Right kidney (tissue), 9 donors: Measurements from ENCODE around the gene TTC12.

Source experiments
- DNase-seq: peaks from one replicate; pipeline ENCODE4 v3.0.0-alpha.2; 2016
- long read RNA-seq, 8 donors: transcript quantifications; one replicate each; lab custom pipeline, GENCODE V29; 2026

The TTC12 gene, protein sequence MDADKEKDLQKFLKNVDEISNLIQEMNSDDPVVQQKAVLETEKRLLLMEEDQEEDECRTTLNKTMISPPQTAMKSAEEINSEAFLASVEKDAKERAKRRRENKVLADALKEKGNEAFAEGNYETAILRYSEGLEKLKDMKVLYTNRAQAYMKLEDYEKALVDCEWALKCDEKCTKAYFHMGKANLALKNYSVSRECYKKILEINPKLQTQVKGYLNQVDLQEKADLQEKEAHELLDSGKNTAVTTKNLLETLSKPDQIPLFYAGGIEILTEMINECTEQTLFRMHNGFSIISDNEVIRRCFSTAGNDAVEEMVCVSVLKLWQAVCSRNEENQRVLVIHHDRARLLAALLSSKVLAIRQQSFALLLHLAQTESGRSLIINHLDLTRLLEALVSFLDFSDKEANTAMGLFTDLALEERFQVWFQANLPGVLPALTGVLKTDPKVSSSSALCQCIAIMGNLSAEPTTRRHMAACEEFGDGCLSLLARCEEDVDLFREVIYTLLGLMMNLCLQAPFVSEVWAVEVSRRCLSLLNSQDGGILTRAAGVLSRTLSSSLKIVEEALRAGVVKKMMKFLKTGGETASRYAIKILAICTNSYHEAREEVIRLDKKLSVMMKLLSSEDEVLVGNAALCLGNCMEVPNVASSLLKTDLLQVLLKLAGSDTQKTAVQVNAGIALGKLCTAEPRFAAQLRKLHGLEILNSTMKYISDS
- long read RNA-seq, donor 1: 0 reads
- long read RNA-seq, donor 2, partial matches to known transcripts: 0 of 1 reads
- long read RNA-seq, donor 2, other reads (novel, unspliced or antisense): 0 of 1 reads
- long read RNA-seq, donor 3: 0 reads
- long read RNA-seq, donor 4: 0 reads
- long read RNA-seq, donor 5: 0 reads
- long read RNA-seq, donor 6: 0 reads
- long read RNA-seq, donor 7, partial matches to known transcripts: 0 of 3 reads
- long read RNA-seq, donor 7, other reads (novel, unspliced or antisense): 0 of 3 reads
- long read RNA-seq, donor 8, partial matches to known transcripts: 0 of 1 reads
- long read RNA-seq, donor 8, other reads (novel, unspliced or antisense): 0 of 1 reads

DNA sequence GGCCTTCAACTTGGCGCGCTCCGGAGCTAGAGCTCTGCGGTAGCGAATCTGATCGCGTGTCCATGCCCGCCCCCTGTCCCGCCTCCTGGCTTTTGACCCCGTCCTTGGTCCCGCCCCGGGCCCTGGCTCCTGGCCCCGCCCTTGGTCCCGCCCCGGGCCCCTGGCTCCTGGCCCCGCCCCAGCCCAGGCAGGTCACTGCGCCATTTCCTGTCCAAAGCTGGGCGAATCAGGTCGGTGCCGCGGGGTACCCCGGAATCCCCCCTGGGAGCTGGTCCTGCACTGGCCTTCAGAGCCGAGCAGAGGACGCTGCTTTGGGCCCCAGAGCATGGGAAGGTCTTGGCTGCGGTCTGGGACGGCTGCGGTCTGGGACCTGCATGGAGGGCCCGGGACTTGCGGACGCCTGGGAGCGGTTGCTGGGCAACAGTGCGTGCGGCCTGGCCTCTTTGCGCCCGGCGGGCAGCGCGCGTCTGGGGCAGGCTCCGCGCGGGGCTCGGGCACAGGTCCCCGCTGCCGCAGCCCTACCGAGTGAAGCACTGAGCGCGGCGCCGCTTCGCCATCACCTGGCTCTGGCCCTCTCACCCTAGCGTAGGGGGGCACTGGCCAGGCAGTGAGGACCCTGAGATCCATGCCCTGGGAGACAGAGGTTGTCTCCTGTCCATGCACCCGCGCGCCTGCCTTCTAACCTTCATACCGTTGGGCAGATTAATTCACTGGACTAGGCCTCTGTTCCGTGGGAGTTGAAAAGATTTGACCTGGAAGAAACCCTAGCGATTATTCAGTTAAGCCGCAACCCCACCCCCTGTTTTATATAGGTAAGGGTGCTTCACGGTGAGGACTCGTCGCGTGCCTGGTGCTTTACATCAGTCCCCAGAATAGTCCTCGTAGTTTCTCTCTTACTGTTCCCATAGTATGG, at the start of gene TTC12:
Gene TTC12, plus strand, starts transcription at position 195 of the 913 bp plus-strand sequence. CDS start 1,675 bp downstream, outside the sequence.
- peak; percentile 99 for DNase-seq

DNA sequence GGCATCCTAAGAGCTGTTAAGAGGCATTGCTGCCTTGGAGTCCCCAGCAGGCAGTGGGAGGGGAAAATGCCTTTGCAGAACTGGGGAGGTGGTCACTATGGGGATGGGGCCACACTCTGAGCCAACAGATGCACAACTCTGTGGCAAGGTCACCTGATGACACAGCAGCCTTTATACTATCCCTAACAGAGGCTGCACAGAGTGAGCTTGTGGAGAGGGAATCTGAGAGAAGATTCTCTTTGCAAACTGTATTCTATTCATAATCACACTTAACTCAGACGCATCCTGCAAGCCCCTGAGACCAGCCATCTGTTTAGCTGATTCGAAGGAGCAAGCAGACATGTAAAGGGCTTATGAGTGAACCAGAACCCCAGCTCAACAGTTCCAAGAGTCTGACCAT, 49.0 kb upstream of the TTC12 start:
- DNase-seq: no peak

DNA sequence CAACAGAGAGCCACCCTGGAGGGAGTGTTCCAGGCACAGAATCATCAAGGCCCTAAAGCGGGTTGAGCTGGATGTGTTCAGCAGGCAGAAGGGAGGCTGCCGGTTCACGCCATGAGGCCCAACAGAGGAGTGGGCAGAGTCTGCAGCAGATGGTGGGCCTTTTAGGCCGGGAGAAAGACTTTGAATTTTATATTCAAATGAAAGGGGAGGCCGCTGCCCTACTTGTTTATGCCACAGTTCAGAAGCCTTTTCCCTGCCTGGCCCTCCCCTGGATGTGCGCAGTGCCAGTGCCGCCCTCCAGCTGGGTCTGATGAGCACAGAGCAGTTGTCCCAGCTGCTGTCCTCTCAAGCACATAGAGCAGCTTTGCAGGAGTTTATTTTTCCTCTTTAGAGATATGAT, 46.9 kb upstream of the TTC12 start:
- no peak for DNase-seq

GRCh38 chr11:113269096-113269495, 45.3 kb upstream of the TTC12 start:
- DNase-seq: no peak

DNA sequence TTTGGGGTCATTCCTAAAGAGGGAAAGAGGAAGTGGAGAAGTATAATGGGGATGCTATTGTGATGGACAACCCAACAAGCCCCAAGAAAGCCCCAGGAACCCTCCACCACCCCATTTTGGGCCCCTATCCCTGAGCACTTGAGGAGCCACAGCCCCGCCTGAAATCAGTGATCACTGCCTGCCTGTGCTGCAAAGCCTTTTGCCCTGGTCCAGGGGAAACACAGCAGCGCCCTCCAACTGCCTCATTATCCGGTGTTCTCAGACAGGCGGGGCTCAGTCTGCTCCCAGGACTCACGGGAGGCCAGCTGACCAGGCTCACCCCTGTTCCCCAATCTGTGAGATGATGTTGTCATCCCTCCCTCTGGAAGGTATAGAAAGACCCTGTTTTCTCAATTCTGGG, 44.7 kb upstream of the TTC12 start:
- DNase-seq: no peak

DNA sequence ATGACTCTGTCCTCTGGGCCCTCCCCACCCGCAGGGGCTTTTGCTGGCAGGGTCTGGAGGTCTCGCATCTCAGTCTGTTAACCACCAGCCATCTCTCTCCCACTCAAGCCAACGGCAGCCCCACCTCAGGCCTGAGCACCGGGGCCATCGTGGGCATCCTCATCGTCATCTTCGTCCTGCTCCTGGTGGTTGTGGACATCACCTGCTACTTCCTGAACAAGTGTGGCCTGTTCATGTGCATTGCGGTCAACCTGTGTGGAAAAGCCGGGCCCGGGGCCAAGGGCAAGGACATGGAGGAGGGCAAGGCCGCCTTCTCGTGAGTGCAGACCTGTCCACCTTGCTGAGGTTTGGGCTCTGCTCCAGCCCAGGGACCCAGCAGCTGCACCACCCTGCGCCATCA, 44.3 kb upstream of the TTC12 start:
- DNase-seq: no peak

- no peak for DNase-seq
Measured at GRCh38 chr11:113271551-113272245, 42.7 kb upstream of the TTC12 start.

- DNase-seq: no peak
Measured at GRCh38 chr11:113272281-113272680, 42.1 kb upstream of the TTC12 start.

- DNase-seq: no peak
Measured at GRCh38 chr11:113272927-113273615, 41.3 kb upstream of the TTC12 start.

DNA sequence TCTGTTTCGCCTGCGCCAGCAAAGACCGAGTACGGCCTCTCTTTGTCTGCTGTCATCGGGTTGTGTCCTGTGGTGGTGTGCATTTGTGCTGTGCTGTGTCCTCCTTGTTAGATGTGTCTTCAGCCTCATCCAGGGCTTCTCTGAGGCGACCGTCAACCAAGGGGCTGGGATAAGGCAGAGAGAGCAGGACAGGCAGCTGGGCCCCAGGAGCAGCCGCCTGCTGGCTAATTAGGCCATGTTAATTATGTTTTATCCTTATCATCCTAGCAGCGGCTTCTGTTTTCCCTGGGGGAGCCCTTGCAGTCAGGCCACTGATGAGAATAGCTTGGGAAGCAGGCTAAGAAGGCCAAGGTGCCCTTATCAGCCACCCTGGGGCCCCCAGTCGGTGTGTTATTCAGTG, 40.7 kb upstream of the TTC12 start:
- no peak for DNase-seq

- DNase-seq: no peak
Measured at GRCh38 chr11:113274713-113275582, 39.4 kb upstream of the TTC12 start.

GRCh38 chr11:113275602-113276001, 38.8 kb upstream of the TTC12 start:
- DNase-seq: no peak

DNA sequence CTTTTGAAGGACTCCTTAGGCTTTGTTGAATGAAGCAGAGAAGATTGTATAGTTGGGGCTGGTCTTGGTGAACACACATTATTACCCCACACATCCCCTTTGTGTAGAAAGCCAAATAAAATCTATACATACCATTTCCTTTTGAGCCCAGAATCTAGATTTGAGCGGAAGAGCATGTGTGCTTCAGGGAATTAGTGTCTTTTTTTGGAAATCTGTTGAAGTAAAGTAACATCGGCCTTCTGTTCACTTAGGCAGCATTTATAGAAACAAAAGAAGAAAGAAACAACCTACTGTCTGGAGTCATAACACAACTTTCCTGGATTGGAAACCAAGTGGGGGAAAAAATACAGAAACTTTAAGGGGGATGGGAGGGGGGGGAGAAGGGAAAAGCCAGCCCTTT, 37.9 kb upstream of the TTC12 start:
- DNase-seq: no peak

DNA sequence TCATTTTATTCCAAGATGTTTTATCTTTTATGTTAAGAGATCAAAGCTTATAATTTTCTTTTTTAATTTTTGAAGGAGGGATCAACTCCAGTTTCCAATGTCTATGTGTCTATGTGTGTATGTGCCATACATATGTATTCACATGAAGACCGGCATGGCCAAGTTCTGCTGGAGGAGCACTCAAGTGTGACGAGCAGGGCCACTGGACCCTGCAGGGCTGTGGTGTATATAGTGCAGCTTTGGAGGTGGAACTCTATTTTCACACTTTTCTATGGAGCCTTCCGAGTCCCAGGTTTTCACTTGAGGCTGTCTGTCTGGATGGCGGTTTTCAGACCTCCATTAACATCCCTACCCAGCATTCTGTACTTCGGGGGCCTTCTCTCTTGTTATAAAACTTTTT, 36.5 kb upstream of the TTC12 start:
- DNase-seq: no peak

GRCh38 chr11:113278481-113278880, 35.9 kb upstream of the TTC12 start:
- DNase-seq: no peak

DNA sequence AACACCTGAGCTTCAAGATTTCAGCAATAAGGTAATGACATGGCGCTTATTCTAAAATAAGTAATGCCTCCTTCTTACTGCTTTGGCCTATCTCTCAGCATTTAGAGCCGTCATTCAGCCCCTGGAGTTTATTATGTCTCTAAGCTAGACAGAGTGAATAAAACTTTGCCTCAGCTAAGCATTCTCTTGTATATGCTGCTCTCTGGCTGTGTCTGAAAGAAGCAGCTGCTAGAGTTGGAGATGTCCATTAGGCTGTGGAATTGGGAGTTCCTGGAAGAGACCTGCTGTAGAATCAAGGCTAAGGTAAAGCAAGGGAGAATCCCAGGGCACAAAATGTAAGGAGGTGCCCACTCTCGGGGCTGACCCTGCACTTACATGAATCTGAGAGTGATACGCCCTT, 35.5 kb upstream of the TTC12 start:
- DNase-seq: no peak

DNA sequence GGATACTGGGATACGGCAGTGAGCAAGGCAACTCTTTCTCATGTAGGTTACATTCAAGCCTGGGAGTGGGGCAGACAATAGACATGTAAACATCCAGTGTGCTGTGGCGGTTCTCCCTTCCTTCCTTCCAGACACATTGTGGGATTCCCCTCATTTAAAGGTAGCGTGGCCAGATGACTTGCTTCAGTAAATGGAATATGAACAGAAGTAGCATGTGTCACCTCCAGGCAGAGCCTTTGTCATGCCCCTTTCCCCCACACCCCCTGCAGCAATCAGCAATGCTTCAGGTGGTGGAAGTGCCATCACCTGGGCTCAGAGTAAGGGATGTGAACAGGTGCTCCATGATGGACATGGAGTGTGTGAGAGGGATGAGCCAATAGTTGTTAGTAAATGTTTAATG, 34.8 kb upstream of the TTC12 start:
- DNase-seq: no peak

DNA sequence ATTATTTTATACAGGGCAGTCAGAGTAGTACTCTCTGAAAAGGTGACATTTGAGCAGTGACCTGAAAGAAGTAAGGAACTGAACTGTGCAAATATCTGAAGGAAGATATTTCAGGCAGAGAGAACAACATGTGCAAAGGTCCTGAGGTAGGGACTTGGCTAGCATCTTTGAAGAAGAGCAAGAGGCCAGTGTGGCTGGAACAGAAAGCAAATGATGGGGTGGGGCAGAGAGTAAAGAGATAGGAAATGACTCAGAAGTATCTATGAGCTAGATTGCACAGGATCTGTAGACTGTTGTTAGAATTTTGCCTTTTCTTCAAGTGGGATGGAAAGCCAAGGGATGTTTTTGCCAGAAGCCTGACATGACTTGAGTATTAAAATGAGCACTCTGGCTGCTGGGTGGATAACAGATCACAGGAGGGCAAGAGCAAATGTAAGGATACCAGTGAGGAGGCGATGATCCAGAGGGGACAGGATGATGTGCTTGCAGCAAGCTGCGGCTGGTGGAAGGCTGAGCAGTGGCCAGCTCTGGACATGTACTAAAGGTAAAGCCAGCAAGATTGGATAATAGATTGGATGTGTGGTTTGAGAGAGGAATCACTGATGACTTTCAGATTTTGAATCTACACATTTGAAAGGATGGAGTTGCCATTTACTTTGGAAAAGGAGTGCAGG, 33.2 kb upstream of the TTC12 start:
- no peak for DNase-seq

- no peak for DNase-seq
Measured at GRCh38 chr11:113282898-113283437, 31.4 kb upstream of the TTC12 start.
